Measurements from ENCODE around the gene ZNF326.

Gene ZNF326

GRCh38 chr1:89994805-89995597 lies at the start of gene ZNF326:
ZNF326 (plus strand) TSS chr1:89995110; CDS start chr1:89995258, 148 bp downstream.
- peak; percentile 96 to 98 (median 98) for DNase-seq

- no peak for DNase-seq
Measured at GRCh38 chr1:89945852-89946476, 48.9 kb upstream of the ZNF326 start.

GRCh38 chr1:89946532-89946931 lies 48.4 kb upstream of the ZNF326 start:
- DNase-seq = no peak

- DNase-seq = no peak
Measured at GRCh38 chr1:89948722-89949345, 46.1 kb upstream of the ZNF326 start.

- DNase-seq = no peak
Measured at GRCh38 chr1:89949991-89950624, 44.8 kb upstream of the ZNF326 start.

GRCh38 chr1:89950703-89951102 lies 44.2 kb upstream of the ZNF326 start:
- DNase-seq = no peak

GRCh38 chr1:89951766-89952604 lies 42.9 kb upstream of the ZNF326 start:
- no peak for DNase-seq

GRCh38 chr1:89952605-89953130 lies 42.2 kb upstream of the ZNF326 start:
- no peak for DNase-seq

GRCh38 chr1:89953131-89953626 lies 41.7 kb upstream of the ZNF326 start:
- peak in 2 of 3 experiments; percentile 19 to 54 for DNase-seq

- DNase-seq = no peak
Measured at GRCh38 chr1:89953929-89954328, 41.0 kb upstream of the ZNF326 start.

- DNase-seq = no peak
Measured at GRCh38 chr1:89954401-89954800, 40.5 kb upstream of the ZNF326 start.

- no peak for DNase-seq
Measured at GRCh38 chr1:89955311-89956205, 39.4 kb upstream of the ZNF326 start.

GRCh38 chr1:89957107-89957506 lies 37.8 kb upstream of the ZNF326 start:
- DNase-seq = no peak

- no peak for DNase-seq
Measured at GRCh38 chr1:89958851-89959654, 35.9 kb upstream of the ZNF326 start.

- no peak for DNase-seq
Measured at GRCh38 chr1:89959719-89960118, 35.2 kb upstream of the ZNF326 start.

GRCh38 chr1:89962024-89962741 lies 32.7 kb upstream of the ZNF326 start:
- DNase-seq = no peak

- no peak for DNase-seq
Measured at GRCh38 chr1:89962742-89963075, 32.2 kb upstream of the ZNF326 start.

GRCh38 chr1:89965193-89965768 lies 29.6 kb upstream of the ZNF326 start:
- peak in 2 of 3 experiments; percentile 27 to 81 for DNase-seq

GRCh38 chr1:89966656-89967055 lies 28.3 kb upstream of the ZNF326 start:
- no peak for DNase-seq

All from NCI-H1417 (cell line).